GOT3 (cell line): Measurements from ENCODE around the gene CD83.

Experiments
- DNase-seq: peaks from one replicate; lab custom pipeline; 2025; ENCODE audit warnings: mixed read lengths; lab: John Stamatoyannopoulos, UW

CD83 gene

DNA sequence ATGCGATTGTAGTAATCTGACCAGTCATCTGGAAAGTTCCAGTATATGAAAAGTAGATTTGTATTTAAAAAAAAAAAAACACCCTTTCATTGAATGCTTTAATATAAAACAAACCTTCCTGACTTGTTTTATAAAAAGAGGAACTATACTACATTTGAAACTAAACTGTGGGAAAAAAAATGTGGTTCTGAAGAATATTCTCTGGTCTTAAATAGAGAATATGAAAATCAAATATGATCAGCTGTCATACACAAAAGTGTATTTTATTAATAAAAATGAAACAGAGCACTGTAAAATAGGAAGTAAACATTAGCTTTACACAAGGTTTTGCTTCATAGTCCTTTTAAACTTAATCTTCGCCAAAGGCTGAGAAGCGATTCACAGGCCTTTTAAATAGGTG lies 25.3 kb upstream of the CD83 start:
- no peak for DNase-seq

DNA sequence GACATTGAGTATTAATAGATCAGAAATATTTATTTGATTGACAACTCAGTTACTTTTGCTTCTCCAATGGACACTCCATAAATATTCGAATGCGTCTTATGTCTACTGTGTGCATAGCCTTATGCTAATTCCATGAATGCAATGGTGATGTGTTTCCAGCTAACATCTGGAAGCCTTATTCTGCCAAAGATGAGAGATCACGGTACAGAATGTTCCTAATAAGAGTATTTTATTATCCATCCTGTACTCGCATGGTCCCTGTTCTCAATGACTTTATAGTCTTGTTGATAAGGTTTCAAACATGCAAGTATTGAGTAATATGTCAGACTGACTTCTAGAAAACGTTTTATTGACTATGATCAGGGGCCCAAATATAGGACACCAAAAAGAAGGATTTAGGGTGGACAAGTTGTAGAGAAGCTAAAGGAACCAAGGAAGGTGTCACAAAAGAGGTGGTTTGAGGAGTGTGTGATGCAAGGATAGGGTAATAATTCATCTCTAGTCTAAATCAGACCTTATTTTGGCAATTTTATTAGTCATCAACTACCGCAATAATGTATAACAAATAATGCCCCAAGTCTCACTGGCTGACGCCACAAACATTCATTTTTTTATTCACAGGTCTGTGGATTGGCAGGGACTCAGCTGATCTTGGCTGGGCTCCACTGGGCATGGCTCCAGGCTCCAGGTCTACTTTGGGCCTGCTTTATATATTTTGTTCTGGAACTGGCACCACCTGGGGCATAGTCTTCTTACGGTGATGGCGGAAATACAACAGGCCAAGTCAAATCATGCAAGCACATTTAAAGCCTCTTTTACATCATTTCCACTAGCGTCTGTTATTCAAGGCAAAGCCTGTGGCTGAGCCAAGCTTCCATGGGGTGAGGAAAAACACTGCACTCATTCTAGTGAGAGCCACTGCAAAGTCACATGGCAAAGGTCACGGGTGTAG lies 24.5 kb upstream of the CD83 start:
- DNase-seq = no peak

DNA sequence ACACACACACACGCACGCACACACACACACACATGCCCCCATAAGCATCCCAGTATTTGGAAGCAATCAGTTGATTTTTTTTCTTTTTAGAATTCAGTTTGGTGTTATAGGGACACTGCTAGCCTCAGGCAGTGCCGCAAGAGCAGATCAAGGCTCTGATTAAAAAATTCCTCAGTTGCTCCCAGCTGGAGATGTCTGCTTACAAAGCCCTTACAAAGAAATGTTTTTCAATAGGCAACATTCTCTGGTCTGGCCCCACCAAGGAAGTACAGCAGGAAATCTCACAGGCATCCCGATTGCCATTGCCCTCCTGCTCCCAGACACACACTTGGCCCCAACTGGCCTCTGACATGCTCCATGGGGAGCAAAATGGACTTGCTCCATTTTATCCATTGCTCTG lies 22.9 kb upstream of the CD83 start:
- no peak for DNase-seq

DNA sequence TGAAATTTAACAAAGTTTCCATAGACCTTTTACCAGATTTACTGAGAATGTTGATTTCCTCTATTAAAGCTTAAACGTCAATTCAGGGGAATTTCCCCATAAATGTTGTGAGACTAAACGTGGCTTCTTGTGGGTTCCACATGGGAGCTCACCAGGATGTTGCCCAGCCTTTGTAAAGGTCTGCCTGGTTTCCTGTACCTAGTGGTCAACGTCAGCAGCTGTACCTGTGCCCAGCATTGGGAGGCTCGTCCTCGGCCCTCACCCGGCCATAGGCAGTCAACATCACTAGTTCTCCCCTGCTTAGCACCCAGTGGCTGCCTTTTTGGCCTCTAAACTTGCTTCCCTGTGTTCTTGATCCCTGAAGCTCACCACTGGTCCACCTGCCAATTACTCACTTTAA lies 22.1 kb upstream of the CD83 start:
- no peak for DNase-seq

DNA sequence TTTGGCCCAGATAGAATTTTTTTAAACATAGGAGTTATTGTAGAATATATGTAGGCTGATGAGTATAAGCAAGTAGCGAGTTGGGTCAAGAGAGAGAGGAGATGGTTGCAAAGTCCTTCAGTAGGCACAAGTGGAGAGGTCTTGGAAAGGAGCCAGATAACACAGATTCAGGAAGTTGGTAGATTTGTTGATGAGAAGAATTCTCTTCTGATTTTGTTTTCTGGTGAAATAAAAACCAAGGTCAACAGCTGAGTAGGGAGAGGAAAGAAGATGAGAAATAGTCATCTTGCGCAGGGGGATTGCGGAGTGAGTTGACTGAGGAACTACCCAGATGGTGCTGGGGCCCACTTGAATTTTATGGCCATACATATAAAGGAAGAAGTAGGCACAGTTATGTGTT lies 17.4 kb upstream of the CD83 start:
- no peak for DNase-seq

DNA sequence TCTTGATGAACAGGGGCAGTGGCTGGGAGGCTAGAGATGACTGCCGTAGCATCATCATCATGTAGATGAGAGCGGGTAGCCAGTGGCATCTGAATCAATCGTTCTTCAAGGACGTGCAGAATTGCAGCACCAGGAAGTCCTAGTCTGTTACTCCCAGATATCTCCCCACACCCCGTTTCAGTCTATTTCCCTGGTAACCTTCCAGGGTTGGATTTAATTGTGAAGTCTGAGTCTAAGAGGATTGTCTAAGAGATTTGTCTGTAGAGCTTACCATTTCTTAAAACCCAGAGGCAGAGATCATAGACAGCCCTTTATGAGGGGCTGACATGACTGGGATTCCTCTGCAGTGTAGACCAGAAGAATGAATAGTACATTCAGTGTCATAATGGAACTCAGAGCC lies 16.6 kb upstream of the CD83 start:
- no peak for DNase-seq

DNA sequence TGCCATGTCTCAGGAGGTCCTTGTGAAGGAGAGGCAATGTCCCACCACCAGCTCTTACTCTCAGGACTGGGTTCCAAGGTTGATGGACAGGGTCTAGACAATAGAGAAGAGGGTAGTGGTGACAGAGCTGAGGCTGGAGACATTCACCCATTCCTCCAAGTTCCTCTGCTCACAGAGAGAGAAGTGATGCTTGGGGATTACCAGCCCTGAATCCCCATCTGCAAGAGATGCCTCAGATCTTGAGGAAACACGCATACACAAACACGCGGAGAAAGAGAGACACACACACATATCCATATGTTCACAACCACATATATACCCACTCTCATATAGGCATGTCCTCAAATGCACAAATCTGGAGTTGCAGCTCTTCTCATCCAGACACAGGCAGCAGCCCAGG lies 15.2 kb upstream of the CD83 start:
- no peak for DNase-seq

DNA sequence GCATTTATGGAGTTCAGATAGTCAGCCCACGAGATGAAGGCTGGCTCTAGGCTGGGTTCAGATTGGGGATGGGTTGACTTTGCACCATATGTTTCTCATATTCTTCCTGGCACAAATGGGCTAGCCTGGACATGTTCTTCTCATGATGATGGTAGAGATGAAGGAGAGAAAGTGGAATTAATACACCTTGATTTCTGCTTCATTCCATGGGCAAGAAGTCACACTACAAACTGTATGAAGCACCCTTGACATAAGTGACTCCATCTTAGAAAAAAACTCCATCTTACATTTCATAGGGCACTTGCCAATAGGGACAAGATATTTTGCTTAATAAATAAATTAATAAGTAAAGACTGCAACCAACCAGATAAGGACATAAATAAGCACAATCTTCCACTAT lies 12.0 kb upstream of the CD83 start:
- no peak for DNase-seq

DNA sequence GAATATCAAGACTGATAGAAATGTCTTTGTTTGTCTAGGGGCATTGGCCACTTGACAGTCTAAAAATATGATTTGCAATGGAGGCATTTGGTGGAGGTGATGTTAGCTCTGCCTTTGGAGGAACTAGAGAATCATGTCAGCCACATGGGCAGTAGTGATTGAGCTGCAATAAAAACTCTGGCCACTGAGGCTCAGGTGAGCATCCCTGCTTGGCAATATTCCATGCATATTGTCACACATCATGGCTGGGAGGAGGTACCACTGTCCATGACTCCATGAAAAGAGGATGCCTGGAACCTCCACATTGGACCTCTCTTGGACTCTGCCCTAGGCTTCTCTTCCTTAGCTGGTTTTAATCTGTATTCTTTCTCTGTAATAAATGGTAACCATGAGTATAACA lies 10.6 kb upstream of the CD83 start:
- no peak for DNase-seq

DNA sequence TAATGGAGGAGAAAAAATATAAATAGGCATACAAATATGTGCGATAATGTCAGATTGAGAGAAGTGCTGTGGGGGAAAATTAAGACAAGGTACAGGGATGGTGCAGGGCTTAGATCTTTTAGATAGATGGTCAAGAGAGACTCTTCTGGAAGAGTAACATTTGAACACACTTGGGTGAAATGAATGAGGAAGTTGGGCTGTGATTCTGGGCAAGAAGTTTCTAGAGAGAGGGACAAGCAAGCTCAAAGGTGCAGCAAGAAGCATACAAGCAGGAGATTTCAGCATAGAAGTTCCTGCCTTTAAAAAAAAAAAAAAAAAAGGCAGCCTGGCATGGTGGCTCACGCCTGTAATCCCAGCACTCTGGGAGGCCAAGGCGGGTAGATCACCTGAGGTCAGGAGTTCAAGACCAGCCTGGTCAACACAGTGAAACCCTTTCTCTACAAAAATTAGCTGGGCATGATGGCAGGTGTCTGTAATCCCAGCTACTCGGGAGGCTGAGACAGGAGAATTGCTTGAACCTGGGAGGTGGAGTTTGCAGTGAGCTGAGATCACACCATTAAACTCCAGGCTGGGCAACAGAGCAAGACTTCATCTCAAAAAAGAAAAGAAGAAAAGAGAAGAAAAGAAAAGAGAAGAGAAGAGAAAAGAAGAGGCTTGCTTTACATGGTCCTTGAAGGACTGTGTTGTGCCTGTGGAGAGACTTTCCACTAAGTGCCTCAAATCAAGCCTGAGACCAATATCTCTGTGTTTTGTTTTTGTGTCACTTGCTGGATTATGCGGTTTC lies 9.7 kb upstream of the CD83 start:
- DNase-seq = no peak

DNA sequence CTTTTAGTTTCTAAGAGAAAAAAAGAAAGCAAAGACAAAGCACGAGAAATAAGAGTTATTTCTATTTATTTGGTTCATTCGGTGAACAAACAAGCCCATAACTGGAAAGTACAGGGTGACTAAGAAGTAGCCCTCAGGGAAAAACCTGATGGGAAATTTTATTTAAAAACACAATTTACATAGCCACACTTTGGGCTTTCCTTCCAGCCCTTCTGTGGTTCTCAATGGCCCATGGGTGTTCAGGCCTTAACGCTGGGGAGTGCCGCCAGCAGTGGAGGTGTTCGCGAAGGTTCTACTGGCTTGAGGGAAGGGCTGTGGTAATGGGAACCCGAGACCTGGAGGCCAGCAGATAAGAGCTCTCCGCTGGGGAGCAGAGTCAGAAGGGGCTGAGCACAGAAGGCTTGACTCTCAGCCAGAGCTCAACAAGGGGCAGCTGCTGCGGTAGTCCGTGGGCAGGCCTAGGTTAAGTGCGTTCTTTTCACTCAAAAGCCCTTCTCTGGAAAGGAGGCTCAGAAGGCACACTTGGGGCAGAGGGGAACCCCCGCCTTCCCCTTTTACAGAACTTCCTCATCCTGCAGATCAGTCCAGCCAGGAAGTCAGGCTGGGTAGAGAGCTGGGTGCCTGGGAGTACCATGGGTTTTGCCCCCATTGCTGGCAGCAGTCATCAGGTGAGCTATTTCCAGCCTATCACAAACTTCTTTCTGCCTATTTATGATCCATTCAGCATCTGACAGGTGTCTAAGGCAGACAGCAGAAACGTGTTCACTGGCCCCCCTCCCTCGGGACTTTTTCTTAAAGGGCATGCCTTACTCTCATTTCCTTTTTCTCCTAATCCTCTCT lies 8.8 kb upstream of the CD83 start:
- DNase-seq = no peak

DNA sequence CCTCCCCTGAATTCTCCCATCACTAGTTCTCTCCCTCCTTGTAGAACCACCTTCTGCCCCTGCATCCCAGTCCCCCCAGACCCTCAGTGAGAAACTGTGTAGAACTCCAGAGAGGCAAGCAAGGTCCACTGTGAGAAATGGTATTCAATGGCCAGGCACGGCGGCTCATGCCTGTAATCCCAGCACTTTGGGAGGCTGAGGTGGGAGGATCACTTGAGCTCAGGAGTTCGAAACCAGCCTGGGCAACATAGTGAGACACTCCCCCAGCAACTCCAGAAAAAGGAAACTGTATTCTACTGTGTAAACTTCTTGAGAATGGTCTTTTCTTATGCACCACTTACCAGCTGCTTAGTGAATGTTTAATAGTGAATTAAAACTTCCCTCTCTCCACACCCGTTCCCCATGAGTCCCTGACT lies 8.2 kb upstream of the CD83 start:
- no peak for DNase-seq

DNA sequence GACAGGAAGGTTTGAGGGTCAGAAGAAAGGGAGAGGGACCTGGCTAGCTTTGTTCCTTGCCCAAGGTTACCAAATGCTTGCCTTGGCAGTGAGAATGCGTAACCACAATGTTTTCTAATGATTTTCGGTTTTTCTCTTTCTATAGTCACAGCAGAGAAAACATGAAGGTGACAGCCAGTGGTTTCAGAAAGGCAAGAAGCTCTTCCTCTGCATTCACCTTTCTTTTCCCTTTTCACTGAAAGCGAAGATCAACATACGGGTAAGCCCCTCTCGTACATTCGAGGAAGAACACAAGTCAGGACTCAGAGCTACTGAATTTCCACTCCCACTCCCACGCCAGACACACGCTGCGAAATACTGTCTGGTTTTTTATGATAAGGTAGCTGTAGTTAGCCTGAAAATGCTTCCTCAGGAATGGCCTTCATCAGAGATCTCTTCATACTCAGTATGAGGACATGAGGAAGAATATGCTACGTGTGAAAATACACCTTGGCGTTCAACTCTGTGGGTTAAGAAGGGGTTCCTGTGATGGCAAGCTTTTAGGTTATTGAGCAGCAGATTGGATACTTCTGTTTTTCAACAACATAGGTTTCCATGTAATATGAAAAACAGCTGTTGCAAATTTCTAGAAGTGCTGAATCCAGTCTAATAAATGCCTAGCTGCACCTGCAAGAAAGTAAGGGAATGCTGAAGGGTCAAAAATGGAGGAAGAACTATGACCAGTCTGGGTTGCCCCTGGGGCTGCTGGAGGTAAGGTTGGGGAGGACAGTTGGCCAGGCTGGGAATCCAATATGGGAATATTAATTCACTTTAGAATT lies 7.4 kb upstream of the CD83 start:
- DNase-seq = no peak

DNA sequence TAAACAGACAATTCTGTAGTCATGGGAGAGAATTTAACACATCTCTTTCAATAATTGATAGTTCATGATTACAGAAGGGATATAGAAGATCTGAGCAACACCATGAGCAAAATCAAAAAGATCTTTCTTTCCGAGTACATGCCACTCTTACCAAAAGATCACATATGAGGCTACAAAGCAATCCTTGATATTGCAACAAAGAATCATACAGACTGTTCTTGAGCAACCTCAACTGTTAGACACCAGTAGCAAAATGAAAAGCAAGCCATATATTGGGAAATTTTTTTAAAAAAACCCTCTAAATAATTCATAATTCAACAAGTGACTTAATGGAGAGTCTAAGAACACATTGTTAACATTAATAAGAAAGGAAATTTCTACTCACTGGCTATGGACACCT lies 3.6 kb upstream of the CD83 start:
- DNase-seq = no peak

DNA sequence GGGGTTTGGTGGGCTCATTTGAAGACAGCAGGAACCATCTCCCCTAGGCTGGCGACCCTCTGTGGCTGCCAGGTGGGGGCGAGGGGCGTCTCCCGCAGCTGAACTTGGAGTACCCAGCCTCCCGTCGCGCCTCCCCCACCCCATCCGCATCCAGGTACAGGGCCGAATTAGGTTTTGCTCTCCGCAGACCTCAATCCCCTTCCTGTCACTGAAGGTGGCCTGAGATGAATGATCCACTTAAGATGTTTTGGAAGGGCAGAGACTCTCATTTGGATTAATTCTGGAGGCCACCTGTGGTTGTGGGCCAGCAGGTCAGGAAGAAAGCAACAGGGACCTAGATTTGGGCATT lies 493 bp downstream of the CD83 start:
- DNase-seq = no peak

DNA sequence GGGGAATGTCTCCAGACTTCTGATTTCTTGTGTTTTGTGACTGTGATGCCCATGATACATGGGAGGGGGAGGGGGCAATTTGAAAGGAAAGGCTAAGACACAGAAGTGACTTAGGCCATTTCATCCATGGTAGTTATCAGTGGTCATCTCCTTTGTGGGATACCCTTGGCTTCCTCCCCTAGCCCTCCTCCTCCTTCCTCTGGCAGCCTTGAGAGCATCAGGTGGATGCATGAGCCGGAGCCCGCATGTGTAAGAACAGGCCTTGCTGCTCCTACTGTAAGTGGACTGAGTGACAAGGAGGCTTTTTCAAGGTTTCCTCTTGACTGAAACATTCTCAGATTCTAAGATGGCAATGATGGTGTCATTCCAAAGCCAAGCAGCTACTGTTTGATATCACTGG lies 874 bp downstream of the CD83 start:
- DNase-seq = no peak

DNA sequence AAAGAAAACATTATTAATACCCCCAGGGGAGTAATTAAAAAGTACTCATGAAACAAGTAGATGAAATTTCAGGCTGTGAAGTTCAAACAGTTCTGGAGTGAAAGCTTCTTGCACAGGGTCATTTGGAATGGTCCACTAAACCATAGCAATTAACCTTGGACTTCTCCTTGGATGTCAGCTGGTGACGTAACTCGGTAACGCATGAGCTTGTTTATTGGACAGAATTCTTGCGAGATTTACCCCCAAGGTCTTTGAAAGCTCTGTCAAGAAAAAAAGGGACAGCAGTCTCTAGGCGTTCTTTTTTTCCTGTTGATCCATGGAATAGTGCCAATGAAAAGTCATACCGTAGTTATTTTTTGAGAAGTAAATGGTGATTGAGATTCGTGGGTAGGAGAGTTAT lies 2.2 kb downstream of the CD83 start:
- no peak for DNase-seq

DNA sequence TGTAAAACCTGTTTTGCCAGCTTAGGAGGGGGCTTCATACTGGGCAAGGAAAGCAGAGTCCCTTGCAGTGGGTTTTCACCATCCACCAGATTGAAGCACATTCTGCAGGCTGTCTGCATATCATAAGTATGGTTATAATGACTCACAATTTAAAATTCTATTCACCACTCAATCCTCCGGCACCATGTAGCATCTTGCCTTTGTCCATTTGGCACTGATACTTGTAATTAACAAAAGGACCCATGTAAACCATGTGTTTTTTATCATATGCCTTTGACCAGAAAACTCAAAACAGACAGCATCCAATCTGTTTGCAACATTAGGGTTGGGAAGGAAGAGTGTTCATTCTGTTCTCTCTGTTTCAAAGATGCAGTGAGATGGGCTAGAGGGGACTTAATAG lies 3.0 kb downstream of the CD83 start:
- no peak for DNase-seq

DNA sequence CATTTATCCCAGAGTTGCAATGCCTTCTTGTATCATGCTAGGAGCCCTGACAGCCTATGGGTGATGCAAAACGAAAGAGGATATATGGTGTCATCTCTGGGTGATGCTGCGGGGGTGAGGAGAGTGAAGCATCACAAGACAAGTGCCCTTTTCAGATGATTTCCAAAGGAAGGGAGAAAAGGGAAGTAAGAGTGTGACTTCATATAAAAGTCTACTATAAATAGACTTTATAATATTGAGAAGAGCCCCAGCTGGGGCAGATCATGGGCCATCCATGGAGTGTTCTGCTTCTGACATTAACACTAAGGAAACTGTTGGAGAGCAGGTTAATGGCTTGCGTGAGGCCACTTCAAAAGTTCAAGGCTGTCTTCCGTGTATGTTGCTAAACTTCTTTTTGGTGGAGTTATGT lies 4.4 kb downstream of the CD83 start:
- no peak for DNase-seq

DNA sequence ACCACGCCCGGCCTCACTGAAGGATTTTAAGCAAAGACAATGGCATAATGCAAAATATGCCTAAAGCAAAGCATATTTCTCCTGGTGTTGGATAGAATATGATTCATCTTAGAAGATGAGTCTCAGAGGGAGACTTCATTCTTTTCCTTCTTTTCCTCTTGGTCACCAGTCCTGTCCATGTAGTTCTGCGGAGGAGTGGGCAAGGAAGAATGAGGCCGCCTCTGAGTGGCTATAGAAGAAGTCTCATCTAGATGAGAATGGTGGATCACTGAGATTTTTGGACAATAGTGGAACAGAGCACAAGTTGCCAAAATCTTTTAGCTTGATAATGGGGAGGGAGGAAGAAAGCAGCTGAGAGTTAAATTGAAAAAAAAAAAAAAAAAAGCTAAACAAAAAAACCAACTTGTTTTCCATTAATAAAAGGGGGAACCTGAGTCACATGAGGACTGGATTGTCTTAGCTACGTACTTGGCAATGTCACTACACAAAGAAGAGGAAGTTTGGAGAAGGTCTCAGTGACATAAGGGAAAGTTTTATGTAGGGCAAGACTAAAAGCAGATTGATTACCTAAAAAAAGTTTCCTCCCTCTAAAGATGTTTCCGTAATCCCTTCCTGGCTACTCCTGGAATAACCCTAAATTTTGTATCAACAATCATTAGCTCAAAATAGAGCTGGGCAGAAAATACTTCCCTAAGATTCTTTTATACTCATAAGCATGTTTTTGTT lies 6.0 kb downstream of the CD83 start:
- no peak for DNase-seq

DNA sequence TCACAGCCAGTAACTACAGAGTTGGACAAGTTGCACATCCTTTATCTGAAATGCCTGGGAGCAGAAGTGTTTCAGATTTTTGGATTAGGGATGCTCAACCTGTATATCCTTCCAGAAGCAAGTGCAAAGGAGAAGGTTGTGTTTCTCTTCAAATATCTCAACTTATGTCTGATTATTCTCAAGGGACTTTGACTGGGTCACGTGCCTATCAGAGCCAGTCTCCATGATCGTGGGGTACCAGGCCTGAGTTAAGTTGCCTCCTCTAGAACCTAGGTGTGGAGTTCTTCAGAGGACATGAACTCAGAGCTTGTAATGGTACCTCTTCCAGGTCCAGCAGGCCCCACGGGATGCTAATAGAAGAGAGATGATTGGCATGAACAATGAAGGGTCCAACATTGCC lies 7.8 kb downstream of the CD83 start:
- DNase-seq = no peak
